OCI-LY7 (cell line): ENCODE results near the gene SCGB3A1.

Source experiments
- EZH2phosphoT487 ChIP-seq: fragments of 200-600 bp; sonication (generic); IDR thresholded peaks from 2 replicates; pipeline ENCODE4 v1.6.1; 2018; ENCODE audit warnings: low read depth, borderline replicate concordance, mild to moderate bottlenecking, mixed run types, antibody characterized with exemption, low read length, moderate library complexity, mixed read lengths
- TF ChIP-seq, protein P1 (sequence below): fragments of 200-600 bp; sonication (generic); conservative IDR thresholded peaks from 2 replicates; pipeline ENCODE4 v1.5.1; 2014; ENCODE audit warnings: mild to moderate bottlenecking, antibody characterized with exemption, low read length, moderate library complexity, mixed read lengths

DNA sequence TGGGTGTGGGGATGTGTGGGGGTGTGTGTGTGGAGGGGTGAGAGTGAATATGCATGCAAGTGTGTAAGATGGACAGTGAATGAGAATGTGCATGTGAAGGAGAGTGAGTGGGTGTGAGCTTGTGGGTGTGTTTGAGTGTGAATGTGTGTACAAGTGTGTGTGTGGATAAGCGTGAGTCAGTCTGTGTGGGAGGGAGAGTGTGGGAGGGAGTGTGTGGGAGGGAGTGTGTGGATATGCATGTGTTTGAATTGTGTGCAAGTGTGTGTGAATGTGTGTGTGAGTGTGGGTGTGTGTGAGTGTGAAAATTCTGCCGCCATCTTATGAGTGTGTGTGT, 3.7 kb upstream of the SCGB3A1 start:
- TF ChIP-seq, protein P1, sequence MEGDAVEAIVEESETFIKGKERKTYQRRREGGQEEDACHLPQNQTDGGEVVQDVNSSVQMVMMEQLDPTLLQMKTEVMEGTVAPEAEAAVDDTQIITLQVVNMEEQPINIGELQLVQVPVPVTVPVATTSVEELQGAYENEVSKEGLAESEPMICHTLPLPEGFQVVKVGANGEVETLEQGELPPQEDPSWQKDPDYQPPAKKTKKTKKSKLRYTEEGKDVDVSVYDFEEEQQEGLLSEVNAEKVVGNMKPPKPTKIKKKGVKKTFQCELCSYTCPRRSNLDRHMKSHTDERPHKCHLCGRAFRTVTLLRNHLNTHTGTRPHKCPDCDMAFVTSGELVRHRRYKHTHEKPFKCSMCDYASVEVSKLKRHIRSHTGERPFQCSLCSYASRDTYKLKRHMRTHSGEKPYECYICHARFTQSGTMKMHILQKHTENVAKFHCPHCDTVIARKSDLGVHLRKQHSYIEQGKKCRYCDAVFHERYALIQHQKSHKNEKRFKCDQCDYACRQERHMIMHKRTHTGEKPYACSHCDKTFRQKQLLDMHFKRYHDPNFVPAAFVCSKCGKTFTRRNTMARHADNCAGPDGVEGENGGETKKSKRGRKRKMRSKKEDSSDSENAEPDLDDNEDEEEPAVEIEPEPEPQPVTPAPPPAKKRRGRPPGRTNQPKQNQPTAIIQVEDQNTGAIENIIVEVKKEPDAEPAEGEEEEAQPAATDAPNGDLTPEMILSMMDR: no peak
- no peak for TF ChIP-seq EZH2phosphoT487
